ENCODE results near the gene EML2.

EML2 gene

DNA sequence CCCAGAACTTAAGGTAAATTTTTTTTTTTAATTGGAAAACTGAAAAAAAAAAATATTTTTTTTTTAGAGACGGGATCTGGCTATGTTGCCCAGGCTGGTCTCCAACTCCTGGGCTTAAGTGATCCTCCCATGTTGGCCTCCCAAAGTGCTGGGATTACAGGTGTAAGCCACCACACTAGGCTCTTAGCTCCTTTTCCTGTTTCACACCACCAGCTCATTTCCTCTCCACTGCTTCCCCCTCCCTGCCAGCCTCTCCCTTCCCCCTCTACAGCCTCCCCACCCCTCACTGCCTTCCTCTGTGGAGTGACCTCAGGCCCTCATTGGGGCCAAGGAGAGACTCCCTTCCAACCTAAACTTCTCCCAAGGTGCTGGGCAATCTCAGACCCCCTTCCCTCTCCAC lies 24.6 kb upstream of the EML2 start:
- TF ChIP-seq, protein P1, sequence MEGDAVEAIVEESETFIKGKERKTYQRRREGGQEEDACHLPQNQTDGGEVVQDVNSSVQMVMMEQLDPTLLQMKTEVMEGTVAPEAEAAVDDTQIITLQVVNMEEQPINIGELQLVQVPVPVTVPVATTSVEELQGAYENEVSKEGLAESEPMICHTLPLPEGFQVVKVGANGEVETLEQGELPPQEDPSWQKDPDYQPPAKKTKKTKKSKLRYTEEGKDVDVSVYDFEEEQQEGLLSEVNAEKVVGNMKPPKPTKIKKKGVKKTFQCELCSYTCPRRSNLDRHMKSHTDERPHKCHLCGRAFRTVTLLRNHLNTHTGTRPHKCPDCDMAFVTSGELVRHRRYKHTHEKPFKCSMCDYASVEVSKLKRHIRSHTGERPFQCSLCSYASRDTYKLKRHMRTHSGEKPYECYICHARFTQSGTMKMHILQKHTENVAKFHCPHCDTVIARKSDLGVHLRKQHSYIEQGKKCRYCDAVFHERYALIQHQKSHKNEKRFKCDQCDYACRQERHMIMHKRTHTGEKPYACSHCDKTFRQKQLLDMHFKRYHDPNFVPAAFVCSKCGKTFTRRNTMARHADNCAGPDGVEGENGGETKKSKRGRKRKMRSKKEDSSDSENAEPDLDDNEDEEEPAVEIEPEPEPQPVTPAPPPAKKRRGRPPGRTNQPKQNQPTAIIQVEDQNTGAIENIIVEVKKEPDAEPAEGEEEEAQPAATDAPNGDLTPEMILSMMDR (IDR thresholded peaks at IDR 0.05): no peak
- H3K79me2 ChIP-seq: no peaks in the 10 kb centered on the region
- H3K27ac ChIP-seq: no peak overlapping the region
- no peak overlapping the region for H2AFZ ChIP-seq
- no peaks in the 10 kb centered on the region for H3K9me3 ChIP-seq (ENCODE audit: control insufficient read depth, low read length)
- no peak overlapping the region for H3K9ac ChIP-seq
- H3K4me1 ChIP-seq: peaks cover 2% of the 10 kb centered on the region
- no peaks in the 10 kb centered on the region for H3K27me3 ChIP-seq (ENCODE audit: control insufficient read depth, insufficient read depth, low read length)
- no peak overlapping the region for H3K4me3 ChIP-seq (ENCODE audit: low read depth, low read length)
- H3K36me3 ChIP-seq (ENCODE audit: control insufficient read depth, insufficient read depth, low read length): no peaks in the 10 kb centered on the region
- H3K4me2 ChIP-seq (ENCODE audit: low read length): no peak overlapping the region

DNA sequence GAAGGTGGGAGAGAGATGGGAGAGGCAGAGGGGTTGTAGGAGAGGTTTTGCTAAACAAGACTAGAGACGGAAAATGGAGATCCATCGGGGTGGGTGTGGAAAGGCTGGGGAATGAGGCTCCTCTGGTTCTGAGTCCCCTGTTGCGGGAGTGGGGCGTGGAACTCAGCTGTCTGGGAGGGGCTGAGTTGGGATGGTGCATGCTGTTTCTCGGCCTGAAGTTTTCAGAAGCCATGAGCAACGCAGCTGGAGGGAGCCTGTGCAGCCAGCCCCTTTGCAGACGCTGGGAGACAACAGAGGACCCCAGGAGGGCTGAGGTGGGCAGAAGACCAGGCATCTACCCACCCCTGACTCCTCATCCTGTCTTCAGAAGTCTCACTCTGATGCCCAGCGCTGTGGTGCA lies 21.4 kb upstream of the EML2 start:
- no peak overlapping the region for H2AFZ ChIP-seq
- H3K79me2 ChIP-seq: no peaks in the 10 kb centered on the region
- H3K27me3 ChIP-seq (ENCODE audit: control insufficient read depth, insufficient read depth, low read length): no peaks in the 10 kb centered on the region
- H3K27ac ChIP-seq: no peak overlapping the region
- H3K4me2 ChIP-seq (ENCODE audit: low read length): no peak overlapping the region
- TF ChIP-seq, protein P1 (IDR thresholded peaks at IDR 0.05): no peak
- H3K4me3 ChIP-seq (ENCODE audit: low read depth, low read length): no peak overlapping the region
- no peaks in the 10 kb centered on the region for H3K36me3 ChIP-seq (ENCODE audit: control insufficient read depth, insufficient read depth, low read length)
- no peaks in the 10 kb centered on the region for H3K4me1 ChIP-seq
- H3K9ac ChIP-seq: no peak overlapping the region
- H3K9me3 ChIP-seq (ENCODE audit: control insufficient read depth, low read length): no peaks in the 10 kb centered on the region

DNA sequence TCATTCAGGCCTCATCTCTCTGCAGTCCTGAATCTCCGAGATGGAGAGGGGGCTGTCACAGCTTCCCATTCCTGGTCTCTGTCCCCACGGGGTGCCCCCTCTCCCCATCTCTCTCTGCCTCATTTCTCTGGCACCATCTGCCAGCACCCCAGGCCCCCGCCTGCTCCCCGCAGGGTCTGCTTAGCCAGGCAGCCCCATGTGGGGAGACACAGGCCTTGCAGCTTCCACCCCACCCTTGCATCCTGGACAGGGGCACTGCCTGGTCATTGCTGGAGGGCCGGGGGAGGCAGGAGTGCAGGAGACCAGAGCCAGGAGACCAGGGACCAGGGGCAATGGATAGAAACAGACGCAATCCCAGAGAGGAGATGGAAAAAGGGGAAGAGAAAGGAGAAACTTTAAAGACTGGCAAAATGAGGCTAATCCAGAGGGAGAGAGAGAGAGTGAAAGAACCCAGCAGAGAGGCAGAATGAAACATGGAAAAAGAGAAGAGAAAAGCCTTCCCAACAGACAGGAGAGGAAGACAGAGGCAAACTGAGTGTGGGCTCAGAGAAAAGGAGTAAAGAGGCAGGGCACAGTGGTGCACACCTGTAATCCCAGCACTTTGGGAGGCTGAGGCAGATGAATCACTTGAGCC lies 20.0 kb upstream of the EML2 start:
- no peaks in the 10 kb centered on the region for H3K9me3 ChIP-seq (ENCODE audit: control insufficient read depth, low read length)
- H3K4me3 ChIP-seq (ENCODE audit: low read depth, low read length): no peak overlapping the region

DNA sequence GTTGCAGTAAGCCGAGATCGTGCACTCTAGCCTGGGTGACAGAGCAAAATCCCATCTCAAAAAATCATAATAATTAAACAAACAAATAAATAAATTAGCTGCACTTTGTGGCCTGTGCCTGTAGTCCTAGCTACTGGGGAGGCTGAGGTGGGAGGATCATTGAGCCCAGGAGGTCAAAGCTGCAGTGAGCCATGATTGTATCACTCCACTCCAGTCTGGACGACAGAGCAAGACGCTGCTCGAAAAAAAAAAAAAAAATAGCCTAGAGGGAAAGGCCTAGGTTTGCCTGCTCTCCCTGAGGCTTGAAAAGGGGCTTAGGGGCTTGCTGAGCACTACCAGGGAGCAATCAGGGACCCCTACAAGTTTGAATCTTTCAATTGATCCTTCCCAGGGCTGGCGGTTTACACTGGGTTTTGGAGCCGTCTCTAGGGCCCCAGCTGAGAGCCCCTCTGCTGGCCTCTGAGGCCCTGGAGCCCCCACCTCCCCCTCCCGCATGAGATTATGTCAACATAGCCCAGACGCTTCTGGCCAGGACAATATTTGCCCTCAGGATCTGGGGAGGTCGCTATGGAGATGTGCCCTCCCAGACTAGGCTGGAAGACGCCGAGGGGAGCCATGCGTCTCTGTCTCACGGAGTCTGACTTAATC lies 18.4 kb upstream of the EML2 start:
- no peaks in the 10 kb centered on the region for H3K79me2 ChIP-seq
- no peak overlapping the region for H2AFZ ChIP-seq
- TF ChIP-seq, protein P1 (IDR thresholded peaks at IDR 0.05): no peak

More for the DNA sequence above, 20.0 kb upstream of the EML2 start:
- Histone ChIP-seq H3K4me1 (no peaks in the 10 kb centered on the region), H3K36me3 (ENCODE audit: control insufficient read depth, insufficient read depth, low read length) (no peaks in the 10 kb centered on the region), H3K79me2 (no peaks in the 10 kb centered on the region), H2AFZ (no peak overlapping the region), H3K27me3 (ENCODE audit: control insufficient read depth, insufficient read depth, low read length) (no peaks in the 10 kb centered on the region), H3K9ac (no peak overlapping the region), H3K27ac (no peak overlapping the region), H3K4me2 (ENCODE audit: low read length) (no peak overlapping the region)
- TF ChIP-seq, protein P1 (IDR thresholded peaks at IDR 0.05): no peak

DNA sequence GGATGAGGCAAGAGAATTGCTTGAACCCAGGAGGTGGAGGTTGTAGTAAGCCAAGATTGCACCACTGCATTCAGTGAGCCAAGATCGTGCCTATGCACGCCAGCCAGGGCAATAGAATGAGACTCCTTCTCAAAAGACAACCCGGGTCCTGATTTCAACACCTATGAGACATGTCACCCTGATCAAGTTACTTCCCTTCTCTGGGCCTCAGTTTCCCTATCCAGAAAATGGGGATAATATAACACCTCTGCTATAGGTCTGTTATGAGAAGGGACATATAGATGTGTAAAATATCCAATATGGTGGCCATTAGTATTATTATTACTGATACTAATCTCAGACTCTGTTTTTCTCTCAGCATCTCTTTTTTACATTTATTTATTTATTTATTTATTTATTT lies 15.9 kb upstream of the EML2 start:
- TF ChIP-seq, protein P1 (IDR thresholded peaks at IDR 0.05): no peak
- Histone ChIP-seq H3K9me3 (ENCODE audit: control insufficient read depth, low read length) (no peaks in the 10 kb centered on the region), H3K4me1 (no peaks in the 10 kb centered on the region), H2AFZ (no peak overlapping the region), H3K27ac (no peak overlapping the region), H3K4me2 (ENCODE audit: low read length) (no peak overlapping the region), H3K9ac (no peak overlapping the region), H3K27me3 (ENCODE audit: control insufficient read depth, insufficient read depth, low read length) (no peaks in the 10 kb centered on the region), H3K36me3 (ENCODE audit: control insufficient read depth, insufficient read depth, low read length) (no peaks in the 10 kb centered on the region), H3K4me3 (ENCODE audit: low read depth, low read length) (no peak overlapping the region), H3K79me2 (no peaks in the 10 kb centered on the region)

More for the DNA sequence above, 18.4 kb upstream of the EML2 start:
- no peak overlapping the region for H3K4me2 ChIP-seq (ENCODE audit: low read length)
- no peak overlapping the region for H3K9ac ChIP-seq
- no peaks in the 10 kb centered on the region for H3K27me3 ChIP-seq (ENCODE audit: control insufficient read depth, insufficient read depth, low read length)
- H3K4me1 ChIP-seq: no peaks in the 10 kb centered on the region
- no peaks in the 10 kb centered on the region for H3K9me3 ChIP-seq (ENCODE audit: control insufficient read depth, low read length)
- H3K4me3 ChIP-seq (ENCODE audit: low read depth, low read length): no peak overlapping the region
- H3K27ac ChIP-seq: no peak overlapping the region
- no peaks in the 10 kb centered on the region for H3K36me3 ChIP-seq (ENCODE audit: control insufficient read depth, insufficient read depth, low read length)
